Ascending aorta (tissue), 2 donors: ENCODE results near the gene ADGRV1. TPM values are rescaled to one million over a fixed set of nuclear protein-coding genes. Genes with fewer than 3 reads are reported as not detected.

Source experiments
- DNase-seq, 2 donors: peaks; one replicate each; pipeline ENCODE4 v3.0.0-alpha.2; 2019; ENCODE audit warnings: low spot score in 2 of 2
- H3K27ac ChIP-seq, 2 donors: fragments of 200-600 bp; sonication (generic); one replicate each; pipeline ENCODE4 v1.5.1; 2016 to 2017; ENCODE audit warnings: mild to moderate bottlenecking in 1 of 2
- H3K27me3 ChIP-seq: fragments of 200-600 bp; sonication (generic); one replicate; pipeline ENCODE4 v1.5.1; 2017
- H3K36me3 ChIP-seq, 2 donors: fragments of 200-600 bp; sonication (generic); one replicate each; pipeline ENCODE4 v1.5.1; 2016
- H3K4me1 ChIP-seq, 2 donors: fragments of 200-600 bp; sonication (generic); one replicate each; pipeline ENCODE4 v1.5.1; 2016 to 2017; ENCODE audit warnings: mild to moderate bottlenecking in 1 of 2
- H3K4me3 ChIP-seq, 2 donors: fragments of 200-600 bp; sonication (generic); one replicate each; pipeline ENCODE4 v1.5.1; 2016 to 2017; ENCODE audit warnings: mild to moderate bottlenecking in 1 of 2
- H3K9me3 ChIP-seq, 2 donors: fragments of 200-600 bp; sonication (generic); one replicate each; pipeline ENCODE4 v1.5.1; 2016
- intact Hi-C: fragments of 100-400 bp; cut with DNase I; formaldehyde crosslinking; loops from one replicate; pipeline ENCODE4 v1.15.1; 2023
- total RNA-seq: library from RNA; depleted of rRNA; stranded (reverse); fragments of >200 nt; gene quantifications from one replicate; pipeline ENCODE4 v1.1.0, GENCODE V29; 2016
- TF ChIP-seq, protein P1 (sequence below), 3 experiments: fragments of 200-600 bp in 2 of 3; fragments of 450-650 bp in 1 of 3; sonication (generic) in 2 of 3; IDR thresholded peaks; one replicate each; pipeline ENCODE4 v1.5.1; 2016 to 2019; ENCODE audit warnings: antibody characterized with exemption in 3 of 3, mild to moderate bottlenecking in 1 of 3, moderate library complexity in 1 of 3

Gene ADGRV1
- total RNA-seq, 1 donor from 2014 or later = 6.9 TPM

DNA sequence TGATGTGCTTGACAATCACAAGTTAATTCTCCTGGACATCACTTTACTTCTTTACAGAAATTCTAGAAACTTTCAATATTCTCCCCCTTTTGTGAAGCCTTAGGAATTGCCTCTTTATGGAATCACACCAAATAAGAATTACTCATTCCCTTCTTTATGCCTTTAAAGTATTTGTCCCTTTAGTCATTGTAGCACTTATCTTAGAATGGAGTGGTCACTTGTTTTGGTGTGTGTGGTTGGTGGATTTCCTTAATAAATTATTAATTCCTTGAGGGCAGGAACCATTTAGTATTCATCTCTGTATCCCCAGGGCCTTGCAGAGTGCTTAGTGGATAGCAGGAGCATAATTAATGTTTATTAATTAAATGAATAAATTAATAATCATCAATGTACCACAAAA is 517.5 kb downstream of the ADGRV1 start:
- no peak for DNase-seq
- intact Hi-C loops = no loop called here
- Histone ChIP-seq H3K27ac (no peak overlapping the region), H3K4me3 (no peak overlapping the region), H3K4me1 (peaks cover 3 to 18% of the 10 kb centered on the region in 2 donors), H3K36me3 (no peaks in the 10 kb centered on the region), H3K9me3 (no peaks in the 10 kb centered on the region), H3K27me3 (no peaks in the 10 kb centered on the region)
- TF ChIP-seq, protein P1, sequence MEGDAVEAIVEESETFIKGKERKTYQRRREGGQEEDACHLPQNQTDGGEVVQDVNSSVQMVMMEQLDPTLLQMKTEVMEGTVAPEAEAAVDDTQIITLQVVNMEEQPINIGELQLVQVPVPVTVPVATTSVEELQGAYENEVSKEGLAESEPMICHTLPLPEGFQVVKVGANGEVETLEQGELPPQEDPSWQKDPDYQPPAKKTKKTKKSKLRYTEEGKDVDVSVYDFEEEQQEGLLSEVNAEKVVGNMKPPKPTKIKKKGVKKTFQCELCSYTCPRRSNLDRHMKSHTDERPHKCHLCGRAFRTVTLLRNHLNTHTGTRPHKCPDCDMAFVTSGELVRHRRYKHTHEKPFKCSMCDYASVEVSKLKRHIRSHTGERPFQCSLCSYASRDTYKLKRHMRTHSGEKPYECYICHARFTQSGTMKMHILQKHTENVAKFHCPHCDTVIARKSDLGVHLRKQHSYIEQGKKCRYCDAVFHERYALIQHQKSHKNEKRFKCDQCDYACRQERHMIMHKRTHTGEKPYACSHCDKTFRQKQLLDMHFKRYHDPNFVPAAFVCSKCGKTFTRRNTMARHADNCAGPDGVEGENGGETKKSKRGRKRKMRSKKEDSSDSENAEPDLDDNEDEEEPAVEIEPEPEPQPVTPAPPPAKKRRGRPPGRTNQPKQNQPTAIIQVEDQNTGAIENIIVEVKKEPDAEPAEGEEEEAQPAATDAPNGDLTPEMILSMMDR (IDR thresholded peaks at IDR 0.05) = no peak

DNA sequence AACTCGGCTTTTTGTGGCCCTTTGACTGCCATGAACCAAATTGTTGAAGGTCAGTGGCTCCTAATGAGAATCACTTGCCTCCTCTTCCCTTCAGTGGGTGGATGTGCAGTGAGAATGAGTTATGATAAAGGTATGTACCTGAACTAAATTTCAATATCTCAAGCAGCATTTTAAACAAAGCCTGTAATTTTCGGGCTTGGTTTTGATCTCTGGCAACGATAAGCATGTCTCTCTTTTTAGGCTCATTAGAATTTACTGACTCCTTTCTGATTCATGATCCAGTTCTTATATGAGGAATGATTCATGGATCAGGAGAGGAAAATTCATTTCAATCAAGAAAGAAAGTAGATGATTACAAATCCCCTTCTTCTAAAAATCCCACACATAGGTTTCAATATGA is 519.0 kb downstream of the ADGRV1 start:
- Histone ChIP-seq H3K9me3 (no peaks in the 10 kb centered on the region), H3K36me3 (no peaks in the 10 kb centered on the region), H3K4me1 (peaks cover 3 to 18% of the 10 kb centered on the region in 2 donors), H3K27ac (no peak overlapping the region), H3K27me3 (no peaks in the 10 kb centered on the region), H3K4me3 (no peak overlapping the region)
- intact Hi-C loops = no loop called here
- no peak for DNase-seq
- TF ChIP-seq, protein P1 (IDR thresholded peaks at IDR 0.05) = no peak

DNA sequence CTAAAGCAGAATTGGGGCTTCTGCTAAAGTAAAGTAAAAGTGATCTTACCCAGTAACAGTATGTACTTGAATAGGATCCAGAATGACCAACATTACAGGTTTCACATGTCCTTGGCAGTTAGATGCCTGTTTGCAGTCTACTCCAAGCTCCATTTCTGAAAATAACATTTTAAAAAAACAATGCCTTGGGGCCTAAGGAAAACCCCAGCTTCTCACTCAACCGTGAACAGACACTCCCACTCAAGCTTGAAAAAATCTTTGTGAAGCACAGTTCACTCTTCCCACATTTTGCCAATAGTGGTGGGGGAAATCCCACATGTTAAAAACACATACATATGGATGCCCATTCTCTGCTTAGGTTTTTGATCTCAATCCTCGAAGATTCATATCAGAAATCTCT is 520.4 kb downstream of the ADGRV1 start:
- Histone ChIP-seq H3K4me1 (peaks cover 3 to 10% of the 10 kb centered on the region in 2 donors), H3K27ac (peak overlapping the region in 1 of 2 donors; percentile 63), H3K27me3 (no peaks in the 10 kb centered on the region), H3K4me3 (no peak overlapping the region), H3K36me3 (no peaks in the 10 kb centered on the region), H3K9me3 (no peaks in the 10 kb centered on the region)
- intact Hi-C loops = no loop called here
- no peak for DNase-seq
- TF ChIP-seq, protein P1 (IDR thresholded peaks at IDR 0.05) = no peak

DNA sequence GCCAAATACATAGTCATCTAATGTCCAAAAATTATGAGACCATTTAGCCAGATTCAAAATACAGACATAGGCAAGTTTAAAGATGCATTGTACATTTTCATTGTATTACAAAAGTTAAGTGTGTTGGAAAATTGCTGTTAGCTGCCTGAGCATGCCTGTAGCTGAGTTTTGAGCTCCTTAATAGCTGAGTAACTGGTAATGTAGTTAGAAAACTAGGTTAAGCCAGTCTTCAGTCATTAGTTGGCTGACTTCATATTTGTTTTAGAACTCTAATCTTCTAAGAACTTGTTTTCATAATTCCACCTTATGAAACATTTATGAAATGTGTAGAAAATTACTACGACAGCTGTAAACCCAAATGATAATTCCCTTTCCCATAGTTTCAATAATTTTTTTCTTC is 531.2 kb downstream of the ADGRV1 start:
- Histone ChIP-seq H3K36me3 (no peaks in the 10 kb centered on the region), H3K27me3 (no peaks in the 10 kb centered on the region), H3K9me3 (no peaks in the 10 kb centered on the region), H3K27ac (no peak overlapping the region), H3K4me3 (no peak overlapping the region), H3K4me1 (no peaks in the 10 kb centered on the region)
- TF ChIP-seq, protein P1 (IDR thresholded peaks at IDR 0.05) = no peak
- intact Hi-C loops = no loop called here
- no peak for DNase-seq

DNA sequence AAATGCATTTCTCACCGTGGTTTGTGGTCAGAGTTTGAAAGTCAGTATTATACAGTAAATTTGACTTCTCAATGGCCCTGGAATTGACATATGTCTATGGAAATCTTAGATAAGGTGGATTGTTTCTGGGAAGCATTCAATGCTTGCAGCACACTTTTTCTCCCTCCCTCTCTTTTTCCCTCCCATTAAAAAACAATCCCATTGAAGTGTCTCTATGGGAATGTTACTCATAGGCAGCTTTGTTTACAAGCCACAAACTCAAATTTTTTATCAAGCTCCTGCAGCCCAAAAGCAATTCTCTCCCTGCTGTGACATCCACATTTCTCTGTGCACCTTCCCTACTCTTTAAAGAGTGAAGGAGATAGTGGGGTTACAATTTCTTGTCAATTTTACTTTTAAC is 532.4 kb downstream of the ADGRV1 start:
- Histone ChIP-seq H3K27me3 (no peaks in the 10 kb centered on the region), H3K4me3 (no peak overlapping the region), H3K4me1 (no peaks in the 10 kb centered on the region), H3K27ac (no peak overlapping the region), H3K36me3 (no peaks in the 10 kb centered on the region), H3K9me3 (no peaks in the 10 kb centered on the region)
- no peak for DNase-seq
- intact Hi-C loops = no loop called here
- TF ChIP-seq, protein P1 (IDR thresholded peaks at IDR 0.05) = no peak
